ENCODE measurements around the gene SPTBN1. TPM values are rescaled to one million over a fixed set of nuclear protein-coding genes. Genes with fewer than 3 reads are reported as not detected.

Gene SPTBN1
- total and polyA plus RNA-seq, 2 donors (not counting 3 experiments of a cell fraction or from before 2014, with no cell fraction given): 63.3 to 320 TPM

DNA sequence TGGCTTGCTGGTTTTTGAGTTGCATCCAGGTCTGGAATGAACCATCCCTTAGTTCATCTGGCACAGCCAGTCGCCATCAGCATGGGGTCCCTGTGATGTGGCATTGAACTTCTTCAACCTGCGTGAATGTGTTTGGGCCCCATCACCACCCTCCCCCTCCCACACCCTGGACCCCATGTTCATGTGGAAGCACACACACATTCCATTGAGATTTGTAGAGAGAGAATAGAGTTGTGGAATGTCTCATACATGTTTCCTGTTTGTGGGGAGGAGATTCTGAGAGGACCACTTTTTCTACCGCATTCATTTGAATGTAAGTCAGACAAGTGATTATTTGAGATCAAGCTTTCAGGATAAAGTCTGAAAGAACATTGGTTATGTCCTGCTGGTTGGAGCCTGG lies 149.7 kb downstream of the SPTBN1 start:
- POLR2A ChIA-PET: interaction anchor here (0.9 to 1.5 kb wide), 2 partner anchors 26 to 29 kb away, joined by 5 to 8 read pairs; no protein-coding TSS in a partner anchor
- H3K27me3 ChIP-seq (ENCODE audit: control insufficient read depth in 2 of 2, insufficient read depth in 2 of 2, low read length in 2 of 2): no peaks in the 10 kb centered on the region
- intact Hi-C loops (cut with micrococcal nuclease): loop anchor here (1.0 to 2.0 kb wide), 3 partner anchors 7 to 33 kb away; no protein-coding TSS in a partner anchor
- TF ChIP-seq JUN (IDR thresholded peaks at IDR 0.05; ENCODE audit: borderline replicate concordance, insufficient read depth, insufficient read length, low read depth): no peak
- TF ChIP-seq FOS (IDR thresholded peaks at IDR 0.05; ENCODE audit: borderline replicate concordance, insufficient read depth, low read length): peak; percentile 23
- no peaks in the 10 kb centered on the region for H3K36me3 ChIP-seq (ENCODE audit: control insufficient read depth in 2 of 2, extremely low read depth in 1 of 2, insufficient read depth in 2 of 2, low read length in 2 of 2)
- FAIRE-seq: no peak
- H2AFZ ChIP-seq (ENCODE audit: low read depth, low read length): no peak overlapping the region
- no TSS peak for BruUV-seq (replicated peaks)
- no peak overlapping the region for H3K4me3 ChIP-seq (replicated peaks in 1 of 3; ENCODE audit: insufficient read depth in 1 of 3, low read depth in 1 of 3, low read length in 3 of 3)
- H4K20me1 ChIP-seq (replicated peaks; ENCODE audit: control insufficient read depth, extremely low read depth, insufficient read depth, low read length): no peaks in the 10 kb centered on the region
- peaks cover 99% of the 10 kb centered on the region for H3K79me2 ChIP-seq (ENCODE audit: control insufficient read depth, insufficient read depth, low read length)
- DNase-seq (ENCODE audit: low read depth, low spot score): peak; percentile 54
- H3K9me3 ChIP-seq (replicated peaks; ENCODE audit: control insufficient read depth, insufficient read depth, low read length): no peaks in the 10 kb centered on the region
- H3K9me1 ChIP-seq (replicated peaks; ENCODE audit: control insufficient read depth, extremely low read depth, insufficient read depth, low read length): no peaks in the 10 kb centered on the region
- CTCF ChIA-PET: interaction anchor here (1.0 to 2.3 kb wide), 7 partner anchors 9 to 498 kb away, joined by 3 to 12 read pairs (median 5); no protein-coding TSS in a partner anchor
- dilution Hi-C loops (cut with MboI; ENCODE audit: extremely low pct_ligation_motif_present, low sequenced_read_pairs): no loop called here
- H3K4me2 ChIP-seq (ENCODE audit: insufficient read depth, low read length): peak overlapping the region; percentile 48
- H3K27ac ChIP-seq (ENCODE audit: insufficient read depth, low read depth, low read length): peak overlapping the region; percentile 72
- H3K4me1 ChIP-seq (ENCODE audit: control insufficient read depth, extremely low read depth, insufficient read depth, low read length): peaks cover 51% of the 10 kb centered on the region
- H3K9ac ChIP-seq (replicated peaks; ENCODE audit: extremely low read depth, insufficient read depth, low read length): peak overlapping the region; percentile 14

DNA sequence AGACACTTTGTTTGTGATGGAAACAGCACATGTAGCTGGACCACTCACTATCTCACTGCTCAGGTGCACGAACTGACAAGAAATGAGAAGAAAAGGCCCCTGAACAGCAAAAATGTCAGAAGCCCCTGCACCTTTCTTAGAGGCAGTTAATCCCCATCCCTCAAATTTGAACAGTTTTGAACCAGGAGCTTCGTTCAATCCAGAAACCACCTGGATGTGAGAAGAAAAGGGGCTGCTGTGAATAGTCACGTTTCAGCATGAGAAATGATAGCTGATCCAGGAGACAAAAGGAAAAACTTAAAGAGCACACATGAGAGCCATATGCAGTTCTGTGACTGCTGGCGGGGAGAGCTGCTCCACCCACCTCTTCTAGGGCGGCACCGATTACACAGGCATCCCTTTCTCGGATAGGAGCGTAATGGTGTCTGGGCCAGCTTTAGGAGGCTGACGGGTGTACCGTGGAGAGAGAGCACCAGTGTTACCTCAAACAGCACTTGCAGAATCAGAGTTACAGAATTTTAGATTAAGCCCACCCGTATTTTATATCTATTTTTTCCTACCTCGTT lies 150.3 kb downstream of the SPTBN1 start:
- dilution Hi-C loops (cut with MboI; ENCODE audit: extremely low pct_ligation_motif_present, low sequenced_read_pairs): no loop called here
- BruUV-seq (replicated peaks): no TSS peak
- intact Hi-C loops (cut with micrococcal nuclease): no loop called here
- no peak overlapping the region for H3K4me3 ChIP-seq (replicated peaks in 1 of 3; ENCODE audit: insufficient read depth in 1 of 3, low read depth in 1 of 3, low read length in 3 of 3)
- peak overlapping the region; percentile 14 for H3K9ac ChIP-seq (replicated peaks; ENCODE audit: extremely low read depth, insufficient read depth, low read length)
- H3K4me1 ChIP-seq (ENCODE audit: control insufficient read depth, extremely low read depth, insufficient read depth, low read length): peaks cover 48% of the 10 kb centered on the region
- peak overlapping the region; percentile 72 for H3K27ac ChIP-seq (ENCODE audit: insufficient read depth, low read depth, low read length)
- TF ChIP-seq POLR2A (IDR thresholded peaks at IDR 0.05; ENCODE audit: low read depth, low read length): no peak
- TF ChIP-seq, protein P1, sequence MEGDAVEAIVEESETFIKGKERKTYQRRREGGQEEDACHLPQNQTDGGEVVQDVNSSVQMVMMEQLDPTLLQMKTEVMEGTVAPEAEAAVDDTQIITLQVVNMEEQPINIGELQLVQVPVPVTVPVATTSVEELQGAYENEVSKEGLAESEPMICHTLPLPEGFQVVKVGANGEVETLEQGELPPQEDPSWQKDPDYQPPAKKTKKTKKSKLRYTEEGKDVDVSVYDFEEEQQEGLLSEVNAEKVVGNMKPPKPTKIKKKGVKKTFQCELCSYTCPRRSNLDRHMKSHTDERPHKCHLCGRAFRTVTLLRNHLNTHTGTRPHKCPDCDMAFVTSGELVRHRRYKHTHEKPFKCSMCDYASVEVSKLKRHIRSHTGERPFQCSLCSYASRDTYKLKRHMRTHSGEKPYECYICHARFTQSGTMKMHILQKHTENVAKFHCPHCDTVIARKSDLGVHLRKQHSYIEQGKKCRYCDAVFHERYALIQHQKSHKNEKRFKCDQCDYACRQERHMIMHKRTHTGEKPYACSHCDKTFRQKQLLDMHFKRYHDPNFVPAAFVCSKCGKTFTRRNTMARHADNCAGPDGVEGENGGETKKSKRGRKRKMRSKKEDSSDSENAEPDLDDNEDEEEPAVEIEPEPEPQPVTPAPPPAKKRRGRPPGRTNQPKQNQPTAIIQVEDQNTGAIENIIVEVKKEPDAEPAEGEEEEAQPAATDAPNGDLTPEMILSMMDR (IDR thresholded peaks at IDR 0.05; ENCODE audit: extremely low read depth in 1 of 2, insufficient read depth in 1 of 2, low read depth in 1 of 2, low read length in 2 of 2): no peak
- TF ChIP-seq MYC (IDR thresholded peaks at IDR 0.05; ENCODE audit: low read depth, low read length): no peak
- TF ChIP-seq POLR2AphosphoS5 (IDR thresholded peaks at IDR 0.05; ENCODE audit: insufficient read depth, low read depth, low read length): no peak
- TF ChIP-seq EZH2 (IDR thresholded peaks at IDR 0.05; ENCODE audit: borderline replicate concordance, low read depth, low read length, severe bottlenecking): no peak
- TF ChIP-seq JUN (IDR thresholded peaks at IDR 0.05; ENCODE audit: borderline replicate concordance, insufficient read depth, insufficient read length, low read depth): no peak
- TF ChIP-seq, protein P2, sequence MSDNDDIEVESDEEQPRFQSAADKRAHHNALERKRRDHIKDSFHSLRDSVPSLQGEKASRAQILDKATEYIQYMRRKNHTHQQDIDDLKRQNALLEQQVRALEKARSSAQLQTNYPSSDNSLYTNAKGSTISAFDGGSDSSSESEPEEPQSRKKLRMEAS (IDR thresholded peaks at IDR 0.05; ENCODE audit: insufficient read depth, insufficient read length): no peak
- no peak for TF ChIP-seq FOS (IDR thresholded peaks at IDR 0.05; ENCODE audit: borderline replicate concordance, insufficient read depth, low read length)
- TF ChIP-seq GATA2 (IDR thresholded peaks at IDR 0.05; ENCODE audit: insufficient read depth, insufficient read length, low read depth, low read length): no peak
- H3K4me2 ChIP-seq (ENCODE audit: insufficient read depth, low read length): peak overlapping the region; percentile 48
- H3K79me2 ChIP-seq (ENCODE audit: control insufficient read depth, insufficient read depth, low read length): peaks cover 94% of the 10 kb centered on the region
- no peaks in the 10 kb centered on the region for H3K9me3 ChIP-seq (replicated peaks; ENCODE audit: control insufficient read depth, insufficient read depth, low read length)
- ChIA-PET CTCF (interaction anchor here (1.1 to 1.5 kb wide), 2 partner anchors 8 to 10 kb away, joined by 3 to 4 read pairs; no protein-coding TSS in a partner anchor), POLR2A (no interaction called here)
- DNase-seq (ENCODE audit: low read depth, low spot score) (no peak), FAIRE-seq (no peak)
- H3K9me1 ChIP-seq (replicated peaks; ENCODE audit: control insufficient read depth, extremely low read depth, insufficient read depth, low read length): no peaks in the 10 kb centered on the region
- no peaks in the 10 kb centered on the region for H4K20me1 ChIP-seq (replicated peaks; ENCODE audit: control insufficient read depth, extremely low read depth, insufficient read depth, low read length)
- no peaks in the 10 kb centered on the region for H3K36me3 ChIP-seq (ENCODE audit: control insufficient read depth in 2 of 2, extremely low read depth in 1 of 2, insufficient read depth in 2 of 2, low read length in 2 of 2)
- H3K27me3 ChIP-seq (ENCODE audit: control insufficient read depth in 2 of 2, insufficient read depth in 2 of 2, low read length in 2 of 2): no peaks in the 10 kb centered on the region
- no peak overlapping the region for H2AFZ ChIP-seq (ENCODE audit: low read depth, low read length)
